Stimulated activated CD4-positive, alpha-beta T cell treated with anti-CD3 and anti-CD28 coated beads, Interleukin-1b, Interleukin-23, amount 100 ng/mL, for 1 hour (primary cell): Measurements from ENCODE around the gene P2RX6.

ENCODE experiments used
- DNase-seq, 2 donors: peaks; one replicate each; pipeline ENCODE4 v3.0.0-alpha.2; 2020; ENCODE audit warnings: low read depth in 2 of 2

The P2RX6 gene

DNA sequence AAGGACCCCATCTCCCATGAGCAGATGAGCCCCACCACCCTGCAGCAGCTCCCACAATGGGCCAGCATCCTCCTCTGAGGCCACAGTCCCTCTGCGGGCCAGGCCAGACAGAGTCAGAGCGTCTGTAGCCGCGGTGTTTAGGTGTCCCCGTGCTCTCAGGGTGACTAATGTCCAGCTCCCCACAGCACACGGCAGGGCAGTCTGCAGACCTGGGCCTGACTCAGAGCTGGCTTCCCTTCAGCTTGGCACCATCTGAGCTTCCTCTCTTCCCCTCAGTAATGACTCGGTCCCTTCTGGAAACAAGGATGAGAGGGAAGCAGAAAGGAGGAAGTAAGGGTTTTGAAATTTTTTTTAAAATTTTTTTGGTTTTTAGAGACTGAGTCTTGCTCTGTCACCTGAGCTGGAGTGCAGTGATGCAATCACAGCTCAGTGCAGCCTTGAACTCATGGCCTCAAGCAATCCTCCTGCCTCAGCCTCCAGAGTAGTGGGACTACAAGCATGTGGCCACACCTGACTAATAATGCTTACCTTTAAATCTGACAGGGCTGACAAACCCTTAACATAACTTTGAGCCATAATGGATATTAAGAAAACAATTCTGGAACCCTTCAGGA is 59.2 kb downstream of the P2RX6 start:
- DNase-seq: no peak

GRCh38 chr22:21075516-21076138 is 60.7 kb downstream of the P2RX6 start:
- DNase-seq: no peak

DNA sequence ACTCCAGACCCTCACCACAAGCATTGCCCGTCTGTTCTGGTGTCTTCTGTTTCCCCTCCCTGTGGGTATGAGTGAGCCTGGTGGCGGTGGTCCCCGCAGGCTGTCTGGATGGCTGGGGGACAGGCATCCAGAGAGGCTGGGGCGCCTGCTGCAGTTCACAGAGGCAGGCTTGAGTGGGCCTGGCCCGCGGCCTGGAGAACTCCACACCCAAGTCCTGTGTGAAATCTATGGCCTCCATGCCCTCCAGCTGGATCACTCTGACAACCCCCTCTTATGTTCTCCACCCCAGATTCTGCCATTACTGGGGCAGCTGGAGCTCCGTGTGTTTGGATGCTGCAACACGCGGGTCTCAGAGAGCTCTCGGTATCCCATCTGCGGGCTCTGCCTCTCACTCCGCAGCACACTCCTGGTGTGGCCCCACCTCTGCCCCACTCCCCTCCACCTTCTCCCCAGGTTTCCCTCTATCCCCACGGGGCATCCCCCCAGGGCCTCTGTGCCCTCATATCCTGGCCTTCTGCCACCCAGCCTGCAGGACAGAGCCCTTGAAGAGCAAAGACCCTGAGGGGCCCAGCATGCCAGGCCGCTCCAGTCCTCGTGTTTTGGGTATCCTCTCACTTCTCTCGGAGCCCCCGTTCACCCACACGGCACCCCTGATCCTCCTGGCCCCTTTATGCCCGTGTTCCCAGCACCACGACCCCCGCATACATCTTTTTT is 62.1 kb downstream of the P2RX6 start:
- DNase-seq: no peak
